Measurements from ENCODE around the gene CAP1. TPM values are rescaled to one million over a fixed set of nuclear protein-coding genes. Genes with fewer than 3 reads are reported as not detected.
A peak's percentile ranks its signal among the peaks of the same experiment; 100 is the strongest.
"Not testable (repeated sequence)": the region's sequence is repeated elsewhere in the genome, so short reads cannot be mapped to it uniquely, and the experiment has no call there.

Gene CAP1
- polyA plus RNA-seq, 2 donors: 72.0 to 168 TPM

DNA sequence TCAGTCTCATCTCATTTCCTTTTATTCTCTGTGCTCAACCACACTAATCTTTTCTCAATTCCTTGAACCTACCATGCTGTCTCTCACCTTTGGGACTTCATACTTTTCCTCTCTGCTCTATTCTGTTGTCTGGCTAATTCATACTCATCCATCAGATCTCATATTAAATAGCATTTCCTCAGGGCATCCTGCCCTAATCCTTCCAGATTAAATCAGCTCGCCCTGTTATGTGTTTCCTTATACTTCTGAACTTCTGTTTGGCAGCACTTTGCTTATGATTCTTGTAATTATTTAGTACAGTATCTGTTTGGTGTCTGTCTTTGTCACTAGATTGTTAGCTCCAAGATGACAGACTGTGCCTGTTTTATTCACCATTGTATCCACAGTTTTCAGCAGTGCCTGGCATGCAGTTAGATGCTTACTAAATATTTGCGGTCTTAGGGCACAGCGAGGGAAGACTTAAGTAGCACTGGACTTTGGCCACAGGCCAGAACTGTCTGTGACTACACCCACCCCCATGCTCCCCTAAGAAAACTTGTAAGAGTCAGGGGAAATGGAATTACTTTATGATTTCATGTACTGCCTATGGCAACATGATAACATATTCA is 9.9 kb upstream of the CAP1 start:
- Histone ChIP-seq H3K4me3 (ENCODE audit: low read depth in 1 of 2, low read length in 2 of 2) (no peak overlapping the region), H3K9me3 (ENCODE audit: control insufficient read depth in 2 of 2, insufficient read depth in 1 of 2, low read depth in 1 of 2, low read length in 1 of 2) (no peaks in the 10 kb centered on the region), H3K36me3 (ENCODE audit: control insufficient read depth in 2 of 2, insufficient read depth in 2 of 2, low read length in 1 of 2) (no peaks in the 10 kb centered on the region), H3K27me3 (ENCODE audit: control insufficient read depth in 1 of 2, insufficient read depth in 2 of 2, low read length in 2 of 2) (no peaks in the 10 kb centered on the region), H3K4me1 (ENCODE audit: control insufficient read depth in 2 of 2, insufficient read depth in 2 of 2, low read length in 1 of 2) (no peaks in the 10 kb centered on the region), H3K27ac (ENCODE audit: low read depth in 2 of 2, low read length in 1 of 2) (no peak overlapping the region)
- 28 to 39% methylated on average over 3 of the region's 3 CpGs for WGBS, 2 donors

DNA sequence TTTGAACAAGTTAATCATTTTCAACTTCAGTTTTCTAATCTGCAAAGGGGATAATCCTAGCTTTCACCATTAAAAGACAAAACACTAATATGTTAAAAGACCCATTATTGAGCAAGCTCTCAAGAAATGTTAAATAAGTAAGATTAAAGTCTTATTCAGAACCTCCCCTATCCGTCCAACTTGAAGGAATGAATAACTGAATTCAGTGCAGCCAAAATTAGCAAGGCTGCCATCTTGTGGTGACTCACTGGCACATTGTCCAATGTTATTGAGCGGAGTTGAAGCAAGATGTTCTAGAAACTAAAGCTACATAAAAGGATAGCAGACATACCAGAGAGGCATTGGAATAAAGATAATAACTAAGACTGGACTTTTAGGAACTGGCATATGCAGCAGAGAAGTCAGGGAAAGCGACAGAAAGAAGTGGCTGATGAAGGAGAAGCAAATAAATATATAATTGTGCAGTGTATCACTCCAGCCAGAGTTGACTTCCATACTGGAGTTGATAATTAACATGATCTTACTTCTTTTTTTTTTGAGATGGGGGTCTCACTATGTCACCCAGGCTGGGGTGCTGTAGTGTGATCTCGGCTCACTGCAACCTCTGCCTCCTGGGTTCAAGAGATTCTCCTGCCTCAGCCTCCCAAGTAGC is 8.2 kb upstream of the CAP1 start:
- WGBS, 2 donors: 39 to 43% methylated on average over 4 of the region's 4 CpGs
- Histone ChIP-seq H3K4me1 (ENCODE audit: control insufficient read depth in 2 of 2, insufficient read depth in 2 of 2, low read length in 1 of 2) (no peaks in the 10 kb centered on the region), H3K4me3 (ENCODE audit: low read depth in 1 of 2, low read length in 2 of 2) (no peak overlapping the region), H3K27me3 (ENCODE audit: control insufficient read depth in 1 of 2, insufficient read depth in 2 of 2, low read length in 2 of 2) (no peaks in the 10 kb centered on the region), H3K27ac (ENCODE audit: low read depth in 2 of 2, low read length in 1 of 2) (no peak overlapping the region), H3K9me3 (ENCODE audit: control insufficient read depth in 2 of 2, insufficient read depth in 1 of 2, low read depth in 1 of 2, low read length in 1 of 2) (no peaks in the 10 kb centered on the region), H3K36me3 (ENCODE audit: control insufficient read depth in 2 of 2, insufficient read depth in 2 of 2, low read length in 1 of 2) (no peaks in the 10 kb centered on the region)

DNA sequence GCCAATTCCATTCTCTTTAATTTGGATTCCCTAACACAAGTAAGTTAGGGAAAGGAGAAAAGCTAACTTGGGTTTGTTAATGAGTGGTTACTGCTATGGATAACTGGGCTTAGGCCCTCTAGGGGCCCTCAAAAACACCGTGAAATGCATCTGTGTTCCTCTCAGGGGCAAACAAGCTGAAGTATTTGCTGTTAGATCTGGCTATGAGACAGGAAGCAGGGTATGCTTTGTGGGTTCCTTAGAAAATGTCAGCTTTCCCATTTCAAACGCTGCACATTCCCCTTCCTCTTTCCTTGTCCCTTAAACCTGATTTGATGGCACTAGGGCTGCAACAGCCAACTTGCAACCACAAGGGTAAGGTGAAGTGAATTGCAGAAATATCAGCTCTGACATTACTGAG is 5.7 kb upstream of the CAP1 start:
- Histone ChIP-seq H3K9me3 (ENCODE audit: control insufficient read depth in 2 of 2, insufficient read depth in 1 of 2, low read depth in 1 of 2, low read length in 1 of 2) (no peaks in the 10 kb centered on the region), H3K27me3 (ENCODE audit: control insufficient read depth in 1 of 2, insufficient read depth in 2 of 2, low read length in 2 of 2) (no peaks in the 10 kb centered on the region), H3K27ac (ENCODE audit: low read depth in 2 of 2, low read length in 1 of 2) (no peak overlapping the region), H3K36me3 (ENCODE audit: control insufficient read depth in 2 of 2, insufficient read depth in 2 of 2, low read length in 1 of 2) (no peaks in the 10 kb centered on the region), H3K4me3 (ENCODE audit: low read depth in 1 of 2, low read length in 2 of 2) (no peak overlapping the region), H3K4me1 (ENCODE audit: control insufficient read depth in 2 of 2, insufficient read depth in 2 of 2, low read length in 1 of 2) (no peaks in the 10 kb centered on the region)
- 64 to 65% methylated on average over 2 of the region's 2 CpGs for WGBS, 2 donors

DNA sequence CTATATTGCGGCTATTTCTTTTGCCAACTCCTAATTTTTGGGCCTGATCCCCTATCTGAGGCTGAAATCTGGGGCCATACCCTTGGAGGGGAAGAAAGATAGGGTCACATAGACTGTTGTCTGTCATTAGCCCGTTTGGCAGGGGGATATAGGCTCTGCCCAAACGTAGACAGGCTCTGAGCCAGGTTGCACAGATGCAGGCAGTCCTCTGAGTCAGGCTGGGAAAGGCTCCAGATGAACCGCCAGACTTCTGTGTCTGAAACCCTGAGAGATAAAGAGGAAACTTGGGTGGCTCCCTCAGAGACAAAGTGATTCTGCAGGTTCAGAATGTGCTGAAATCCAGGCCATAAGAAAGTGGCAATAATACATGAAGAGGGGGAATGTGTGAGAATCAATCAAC is 4.0 kb upstream of the CAP1 start:
- Histone ChIP-seq H3K9me3 (ENCODE audit: control insufficient read depth in 2 of 2, insufficient read depth in 1 of 2, low read depth in 1 of 2, low read length in 1 of 2) (no peaks in the 10 kb centered on the region), H3K27me3 (ENCODE audit: control insufficient read depth in 1 of 2, insufficient read depth in 2 of 2, low read length in 2 of 2) (no peaks in the 10 kb centered on the region), H3K4me3 (ENCODE audit: low read depth in 1 of 2, low read length in 2 of 2) (no peak overlapping the region), H3K4me1 (ENCODE audit: control insufficient read depth in 2 of 2, insufficient read depth in 2 of 2, low read length in 1 of 2) (no peaks in the 10 kb centered on the region), H3K36me3 (ENCODE audit: control insufficient read depth in 2 of 2, insufficient read depth in 2 of 2, low read length in 1 of 2) (no peaks in the 10 kb centered on the region), H3K27ac (ENCODE audit: low read depth in 2 of 2, low read length in 1 of 2) (peak overlapping the region; percentile 40 to 45)
- WGBS, 2 donors: 21 to 29% methylated on average over 4 of the region's 4 CpGs

DNA sequence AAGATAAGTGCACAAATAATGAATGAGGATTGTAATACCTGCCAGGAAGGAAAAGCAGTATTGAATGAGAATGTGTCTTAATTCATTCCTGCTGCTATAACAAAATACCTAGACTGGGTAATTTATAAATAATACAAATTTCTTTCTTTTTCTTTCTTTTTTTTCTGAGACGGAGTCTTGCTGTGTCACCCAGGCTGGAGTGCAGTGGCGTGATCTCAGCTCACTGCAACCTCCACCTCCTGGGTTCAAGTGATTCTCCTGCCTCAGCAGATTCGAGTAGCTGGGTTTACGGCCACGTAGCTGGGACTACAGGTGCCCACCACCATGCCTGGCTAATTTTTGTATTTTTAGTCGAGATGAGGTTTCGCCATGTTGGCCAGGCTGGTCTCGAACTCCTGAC is 3.3 kb upstream of the CAP1 start:
- not testable (repeated sequence) for H3K4me3 ChIP-seq (ENCODE audit: low read depth in 1 of 2, low read length in 2 of 2); H3K27me3 ChIP-seq (ENCODE audit: control insufficient read depth in 1 of 2, insufficient read depth in 2 of 2, low read length in 2 of 2); H3K27ac ChIP-seq (ENCODE audit: low read depth in 2 of 2, low read length in 1 of 2); H3K36me3 ChIP-seq (ENCODE audit: control insufficient read depth in 2 of 2, insufficient read depth in 2 of 2, low read length in 1 of 2); H3K4me1 ChIP-seq (ENCODE audit: control insufficient read depth in 2 of 2, insufficient read depth in 2 of 2, low read length in 1 of 2); H3K9me3 ChIP-seq (ENCODE audit: control insufficient read depth in 2 of 2, insufficient read depth in 1 of 2, low read depth in 1 of 2, low read length in 1 of 2)
- WGBS, 2 donors: 88 to 93% methylated on average over 8 of the region's 8 CpGs

DNA sequence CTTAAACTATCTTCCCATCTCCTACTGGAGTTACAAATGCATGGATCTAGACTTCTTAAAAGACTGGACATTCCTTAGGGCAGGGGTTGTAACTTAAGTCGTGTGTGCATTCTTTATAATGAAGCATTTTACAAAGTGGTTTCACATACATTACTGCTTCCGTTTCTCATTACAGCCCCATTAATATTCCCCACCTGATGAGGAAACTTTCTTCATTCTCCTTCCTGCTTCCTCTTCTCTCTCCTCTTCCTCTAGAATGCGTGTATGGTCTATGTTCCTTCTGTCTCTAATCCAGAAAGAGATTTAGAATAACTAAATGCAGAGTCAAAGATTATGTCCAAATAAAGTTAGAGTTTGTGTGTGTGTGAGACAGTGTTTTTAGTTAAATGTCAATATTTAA is 1.8 kb upstream of the CAP1 start:
- no peaks in the 10 kb centered on the region for H3K36me3 ChIP-seq (ENCODE audit: control insufficient read depth in 2 of 2, insufficient read depth in 2 of 2, low read length in 1 of 2)
- H3K27me3 ChIP-seq (ENCODE audit: control insufficient read depth in 1 of 2, insufficient read depth in 2 of 2, low read length in 2 of 2): no peaks in the 10 kb centered on the region
- H3K4me3 ChIP-seq (ENCODE audit: low read depth in 1 of 2, low read length in 2 of 2): no peak overlapping the region
- H3K4me1 ChIP-seq (ENCODE audit: control insufficient read depth in 2 of 2, insufficient read depth in 2 of 2, low read length in 1 of 2): no peaks in the 10 kb centered on the region
- 53 to 66% methylated on average over 3 of the region's 3 CpGs for WGBS, 2 donors
- no peaks in the 10 kb centered on the region for H3K9me3 ChIP-seq (ENCODE audit: control insufficient read depth in 2 of 2, insufficient read depth in 1 of 2, low read depth in 1 of 2, low read length in 1 of 2)
- peak overlapping the region in 1 of 2 donors; percentile 97 for H3K27ac ChIP-seq (ENCODE audit: low read depth in 2 of 2, low read length in 1 of 2)

DNA sequence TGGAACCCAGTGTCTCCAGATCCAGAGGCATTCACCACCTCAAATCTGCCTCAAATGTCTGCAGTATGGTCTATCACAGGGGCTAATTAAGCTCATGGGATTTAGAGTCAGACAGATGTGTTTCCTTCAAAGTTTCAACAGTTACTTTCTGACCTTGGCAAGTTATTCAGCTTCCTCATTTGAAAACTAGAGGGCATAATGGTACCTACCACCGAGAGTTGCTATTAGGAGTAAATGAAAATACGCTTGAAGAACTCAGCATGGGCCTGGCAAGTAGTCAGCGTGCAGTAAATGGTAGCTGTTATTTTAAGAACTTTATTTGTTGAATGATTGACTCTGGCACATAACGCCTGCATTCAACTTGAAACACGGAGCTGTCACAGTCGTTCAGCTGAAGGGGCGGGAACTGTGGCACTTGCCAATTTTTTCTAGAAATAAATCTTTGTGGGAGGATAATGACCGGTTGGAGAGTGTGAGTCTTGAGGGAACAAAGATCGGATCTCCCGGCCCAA is 1.2 kb upstream of the CAP1 start:
- H3K4me1 ChIP-seq (ENCODE audit: control insufficient read depth in 2 of 2, insufficient read depth in 2 of 2, low read length in 1 of 2): no peaks in the 10 kb centered on the region
- 0 to 1% methylated on average over 10 of the region's 10 CpGs for WGBS, 2 donors
- peak overlapping the region; percentile 48 to 85 for H3K4me3 ChIP-seq (ENCODE audit: low read depth in 1 of 2, low read length in 2 of 2)
- H3K36me3 ChIP-seq (ENCODE audit: control insufficient read depth in 2 of 2, insufficient read depth in 2 of 2, low read length in 1 of 2): no peaks in the 10 kb centered on the region
- no peaks in the 10 kb centered on the region for H3K9me3 ChIP-seq (ENCODE audit: control insufficient read depth in 2 of 2, insufficient read depth in 1 of 2, low read depth in 1 of 2, low read length in 1 of 2)
- H3K27ac ChIP-seq (ENCODE audit: low read depth in 2 of 2, low read length in 1 of 2): peak overlapping the region; percentile 97
- H3K27me3 ChIP-seq (ENCODE audit: control insufficient read depth in 1 of 2, insufficient read depth in 2 of 2, low read length in 2 of 2): no peaks in the 10 kb centered on the region

DNA sequence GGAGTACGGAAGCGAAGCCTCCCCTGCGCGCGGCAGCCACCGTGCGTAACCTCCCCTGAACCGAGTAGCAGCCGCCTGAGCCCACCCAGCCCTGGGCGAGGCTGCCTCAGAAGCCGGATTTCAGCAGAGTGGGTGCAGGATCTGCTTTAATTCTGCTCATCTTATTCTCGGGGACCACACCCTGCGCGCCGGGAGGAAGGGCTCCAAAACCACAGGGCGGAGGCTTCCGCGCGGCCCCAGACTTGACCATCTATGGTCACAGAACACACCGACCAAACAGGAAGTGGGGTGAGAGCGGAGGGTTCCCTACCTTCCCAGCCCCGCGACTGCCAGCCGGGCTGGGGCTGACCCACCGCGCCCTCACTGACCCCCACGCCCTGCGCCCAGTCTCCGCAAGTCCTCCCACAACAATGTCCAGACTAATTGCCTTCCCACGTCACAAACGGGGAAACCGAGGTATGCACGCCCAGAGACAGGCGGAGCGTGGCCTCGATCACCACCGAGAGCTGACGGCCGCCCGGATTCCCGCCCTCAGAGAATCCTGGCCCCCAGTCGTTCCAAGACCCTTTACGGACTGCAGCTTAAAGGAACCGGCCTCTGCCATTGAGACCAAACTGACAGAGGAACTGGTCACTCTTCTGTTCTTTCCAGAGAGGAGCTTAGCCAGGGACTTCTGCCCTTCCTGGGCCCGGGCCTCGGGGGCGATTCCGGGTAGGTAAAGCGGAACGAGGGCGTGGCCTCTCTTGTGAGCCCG is 595 bp upstream of the CAP1 start:
- no peaks in the 10 kb centered on the region for H3K4me1 ChIP-seq (ENCODE audit: control insufficient read depth in 2 of 2, insufficient read depth in 2 of 2, low read length in 1 of 2)

DNA sequence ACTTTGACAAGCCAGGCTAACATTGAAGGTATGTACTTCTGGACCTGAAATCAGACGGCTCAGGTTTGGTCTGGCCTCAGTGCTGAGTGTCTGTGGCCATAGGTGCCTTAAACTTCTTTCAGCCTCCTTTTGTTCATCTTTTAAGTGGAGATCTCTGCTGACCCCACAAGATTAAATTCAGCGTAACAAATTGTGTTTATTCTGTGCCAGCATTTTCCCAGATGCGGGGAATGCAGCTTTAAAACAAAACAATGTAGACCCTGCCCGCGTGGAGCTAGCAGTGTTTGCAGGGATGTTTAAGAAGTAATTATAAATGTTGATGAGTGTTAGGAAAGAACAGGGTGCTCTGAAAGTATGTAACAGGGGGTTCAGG is 923 bp downstream of the CAP1 start:
- WGBS, 2 donors: 6 to 10% methylated on average over 5 of the region's 5 CpGs
- peak overlapping the region; percentile 93 to 96 for H3K4me3 ChIP-seq (ENCODE audit: low read depth in 1 of 2, low read length in 2 of 2)
- H3K27ac ChIP-seq (ENCODE audit: low read depth in 2 of 2, low read length in 1 of 2): peak overlapping the region; percentile 94 to 97
- H3K4me1 ChIP-seq (ENCODE audit: control insufficient read depth in 2 of 2, insufficient read depth in 2 of 2, low read length in 1 of 2): no peaks in the 10 kb centered on the region
- no peaks in the 10 kb centered on the region for H3K9me3 ChIP-seq (ENCODE audit: control insufficient read depth in 2 of 2, insufficient read depth in 1 of 2, low read depth in 1 of 2, low read length in 1 of 2)
- no peaks in the 10 kb centered on the region for H3K36me3 ChIP-seq (ENCODE audit: control insufficient read depth in 2 of 2, insufficient read depth in 2 of 2, low read length in 1 of 2)
- H3K27me3 ChIP-seq (ENCODE audit: control insufficient read depth in 1 of 2, insufficient read depth in 2 of 2, low read length in 2 of 2): no peaks in the 10 kb centered on the region

More for the DNA sequence above, 595 bp upstream of the CAP1 start:
- 0% methylated on average over 52 of the region's 52 CpGs for WGBS, 2 donors
- Histone ChIP-seq H3K4me3 (ENCODE audit: low read depth in 1 of 2, low read length in 2 of 2) (peak overlapping the region; percentile 48 to 85), H3K9me3 (ENCODE audit: control insufficient read depth in 2 of 2, insufficient read depth in 1 of 2, low read depth in 1 of 2, low read length in 1 of 2) (no peaks in the 10 kb centered on the region), H3K27me3 (ENCODE audit: control insufficient read depth in 1 of 2, insufficient read depth in 2 of 2, low read length in 2 of 2) (no peaks in the 10 kb centered on the region), H3K27ac (ENCODE audit: low read depth in 2 of 2, low read length in 1 of 2) (peak overlapping the region; percentile 97), H3K36me3 (ENCODE audit: control insufficient read depth in 2 of 2, insufficient read depth in 2 of 2, low read length in 1 of 2) (no peaks in the 10 kb centered on the region)

All from esophagus (tissue), 2 donors.